Neuronal stem cell (in vitro differentiated cells): ENCODE measurements around the gene SLMAP.
"Not testable (repeated sequence)": the region's sequence is repeated elsewhere in the genome, so short reads cannot be mapped to it uniquely, and the experiment has no call there.

Experiments used
- DNase-seq: peaks from one replicate; pipeline ENCODE4 v3.0.0-alpha.2; 2013; ENCODE audit warnings: low spot score
- H2AFZ ChIP-seq: one replicate; pipeline ENCODE4 v1.6.1; 2013; ENCODE audit warnings: mild to moderate bottlenecking, low read length, inconsistent platforms
- H2AK5ac ChIP-seq: 2 replicates; pipeline ENCODE4 v1.6.1; 2013; ENCODE audit warnings: low read depth, mild to moderate bottlenecking, inconsistent platforms, low read length, moderate library complexity, mixed read lengths
- H2BK120ac ChIP-seq: 2 replicates; pipeline ENCODE4 v1.6.1; 2013; ENCODE audit warnings: low read depth, mild to moderate bottlenecking, inconsistent platforms, low read length, moderate library complexity, mixed read lengths
- H2BK12ac ChIP-seq: one replicate; pipeline ENCODE4 v1.6.1; 2013; ENCODE audit warnings: low read length, inconsistent platforms
- H2BK15ac ChIP-seq: 2 replicates; pipeline ENCODE4 v1.6.1; 2013; ENCODE audit warnings: mild to moderate bottlenecking, low read length, inconsistent platforms, mixed read lengths
- H2BK5ac ChIP-seq: one replicate; pipeline ENCODE4 v1.6.1; 2013; ENCODE audit warnings: inconsistent platforms, mild to moderate bottlenecking, low read length, moderate library complexity
- H3K14ac ChIP-seq: one replicate; pipeline ENCODE4 v1.6.1; 2013; ENCODE audit warnings: low read length, inconsistent platforms
- H3K18ac ChIP-seq: 2 replicates; pipeline ENCODE4 v1.6.1; 2013; ENCODE audit warnings: low read length, inconsistent platforms
- H3K23ac ChIP-seq: 2 replicates; pipeline ENCODE4 v1.6.1; 2013; ENCODE audit warnings: low read depth, mild to moderate bottlenecking, mixed read lengths, low read length, inconsistent platforms; ENCODE audit not compliant: poor library complexity
- H3K27ac ChIP-seq: replicated peaks from 3 replicates; pipeline ENCODE4 v1.5.1; 2013; ENCODE audit warnings: low read length, inconsistent platforms
- H3K27me3 ChIP-seq, 3 experiments: 2 replicates each; pipeline ENCODE4 v1.6.1; 2013; ENCODE audit warnings: low read length in 3 of 3, mild to moderate bottlenecking in 2 of 3, inconsistent platforms in 1 of 3, low read depth in 1 of 3, mixed read lengths in 1 of 3, moderate library complexity in 1 of 3; ENCODE audit not compliant: control insufficient read depth in 3 of 3, insufficient read depth in 3 of 3
- H3K36me3 ChIP-seq, 2 donors: replicated peaks in 1 of 2; 2 replicates each; pipeline ENCODE4 v1.6.1; 2013; ENCODE audit warnings: low read length in 2 of 2; ENCODE audit not compliant: control insufficient read depth in 2 of 2, insufficient read depth in 2 of 2
- H3K4ac ChIP-seq: 2 replicates; pipeline ENCODE4 v1.6.1; 2013; ENCODE audit warnings: inconsistent platforms, mild to moderate bottlenecking, low read length, moderate library complexity
- H3K4me1 ChIP-seq, 2 donors: 1 replicate in 1 of 2; 2 replicates in 1 of 2; pipeline ENCODE4 v1.6.1; 2013; ENCODE audit warnings: low read length in 2 of 2, low read depth in 1 of 2; ENCODE audit not compliant: control insufficient read depth in 2 of 2, insufficient read depth in 1 of 2
- H3K4me2 ChIP-seq: one replicate; pipeline ENCODE4 v1.6.1; 2013; ENCODE audit warnings: mild to moderate bottlenecking, low read length, inconsistent platforms; ENCODE audit not compliant: insufficient read depth, poor library complexity, severe bottlenecking
- H3K4me3 ChIP-seq, 2 donors: 2 replicates each; pipeline ENCODE4 v1.5.1; 2013; ENCODE audit warnings: low read length in 2 of 2, mild to moderate bottlenecking in 2 of 2, inconsistent platforms in 1 of 2, moderate library complexity in 1 of 2
- H3K79me1 ChIP-seq: one replicate; pipeline ENCODE4 v1.6.1; 2013; ENCODE audit warnings: low read depth, mild to moderate bottlenecking, inconsistent platforms, low read length, moderate library complexity
- H3K9ac ChIP-seq: one replicate; pipeline ENCODE4 v1.6.1; 2013; ENCODE audit warnings: mild to moderate bottlenecking, low read depth, low read length, inconsistent platforms; ENCODE audit not compliant: poor library complexity
- H3K9me3 ChIP-seq, 2 donors: replicated peaks in 1 of 2; 2 replicates each; pipeline versions ENCODE3 to v1.6.1; 2013; ENCODE audit warnings: low read length in 2 of 2, mild to moderate bottlenecking in 2 of 2, inconsistent platforms in 1 of 2, low read depth in 1 of 2, mixed read lengths in 1 of 2, moderate library complexity in 1 of 2; ENCODE audit not compliant: control insufficient read depth in 2 of 2, insufficient read depth in 1 of 2
- H4K8ac ChIP-seq: one replicate; pipeline ENCODE4 v1.6.1; 2013; ENCODE audit warnings: low read depth, mild to moderate bottlenecking, inconsistent platforms, low read length, moderate library complexity
- H4K91ac ChIP-seq: one replicate; pipeline ENCODE4 v1.6.1; 2013; ENCODE audit warnings: low read length, low read depth, mild to moderate bottlenecking, inconsistent platforms; ENCODE audit not compliant: poor library complexity
- WGBS, 2 donors: extraction: QIAGEN DNeasy Blood & Tissue Kit; methylation state at CpG; one replicate each; pipeline ENCODE4 v1.1.7; 2013; ENCODE audit warnings: missing lambda C conversion rate in 2 of 2, mixed read lengths in 1 of 2; ENCODE audit not compliant: insufficient read length in 2 of 2, insufficient replicate concordance in 1 of 2; ENCODE audit errors: extremely low coverage in 2 of 2; 5-methylcytosine and 5-hydroxymethylcytosine counted together

Gene SLMAP

GRCh38 chr3:57805674-57806073 is 49.6 kb downstream of the SLMAP start:
- Histone ChIP-seq H2BK15ac (no peak overlapping the region), H3K79me1 (peaks cover 8% of the 10 kb centered on the region), H3K4me2 (no peak overlapping the region), H3K36me3 (no peaks in the 10 kb centered on the region), H3K18ac (no peak overlapping the region), H3K27ac (no peak overlapping the region), H3K4me3 (no peak overlapping the region), H3K23ac (no peak overlapping the region), H3K4ac (no peak overlapping the region), H3K4me1 (no peaks in the 10 kb centered on the region), H2BK12ac (no peak overlapping the region), H4K8ac (no peak overlapping the region), H2AFZ (no peak overlapping the region), H3K27me3 (no peaks in the 10 kb centered on the region), H2AK5ac (no peak overlapping the region), H3K14ac (no peak overlapping the region), H2BK120ac (no peak overlapping the region), H4K91ac (no peak overlapping the region), H3K9ac (no peak overlapping the region), H3K9me3 (no peaks in the 10 kb centered on the region), H2BK5ac (no peak overlapping the region)
- no CpG with 5 or more reads among the region's 1 CpG for WGBS, 2 donors
- DNase-seq: no peak

DNA sequence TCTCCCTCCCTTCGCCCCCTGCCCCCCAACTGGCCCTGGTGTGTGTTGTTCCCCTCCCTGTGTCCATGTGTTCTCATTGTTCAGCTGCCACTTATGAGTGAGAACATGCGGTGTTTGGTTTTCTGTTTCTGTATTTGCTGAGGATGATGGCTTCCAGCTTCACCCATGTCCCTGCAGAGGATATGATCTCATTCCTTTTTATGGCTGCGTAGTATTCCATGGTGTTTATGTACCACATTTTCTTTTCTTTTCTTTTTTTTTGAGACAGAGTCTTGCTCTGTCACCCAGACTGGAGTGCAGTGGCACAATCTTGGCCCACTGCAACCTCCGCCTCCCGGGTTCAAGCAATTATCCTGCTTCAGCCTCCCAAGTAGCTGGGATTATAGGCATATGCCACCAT is 50.1 kb downstream of the SLMAP start:
- not testable (repeated sequence) for H4K8ac ChIP-seq, H2AFZ ChIP-seq, H3K9ac ChIP-seq, H4K91ac ChIP-seq, H2BK12ac ChIP-seq, H2AK5ac ChIP-seq, H3K79me1 ChIP-seq, H3K18ac ChIP-seq, H3K14ac ChIP-seq, H3K4me2 ChIP-seq, H3K27ac ChIP-seq, H3K9me3 ChIP-seq, H2BK15ac ChIP-seq, H2BK5ac ChIP-seq, H3K36me3 ChIP-seq, H3K4ac ChIP-seq, H3K27me3 ChIP-seq, H3K4me1 ChIP-seq, H2BK120ac ChIP-seq, DNase-seq, H3K23ac ChIP-seq, H3K4me3 ChIP-seq
- no CpG with 5 or more reads among the region's 5 CpGs for WGBS, 2 donors

DNA sequence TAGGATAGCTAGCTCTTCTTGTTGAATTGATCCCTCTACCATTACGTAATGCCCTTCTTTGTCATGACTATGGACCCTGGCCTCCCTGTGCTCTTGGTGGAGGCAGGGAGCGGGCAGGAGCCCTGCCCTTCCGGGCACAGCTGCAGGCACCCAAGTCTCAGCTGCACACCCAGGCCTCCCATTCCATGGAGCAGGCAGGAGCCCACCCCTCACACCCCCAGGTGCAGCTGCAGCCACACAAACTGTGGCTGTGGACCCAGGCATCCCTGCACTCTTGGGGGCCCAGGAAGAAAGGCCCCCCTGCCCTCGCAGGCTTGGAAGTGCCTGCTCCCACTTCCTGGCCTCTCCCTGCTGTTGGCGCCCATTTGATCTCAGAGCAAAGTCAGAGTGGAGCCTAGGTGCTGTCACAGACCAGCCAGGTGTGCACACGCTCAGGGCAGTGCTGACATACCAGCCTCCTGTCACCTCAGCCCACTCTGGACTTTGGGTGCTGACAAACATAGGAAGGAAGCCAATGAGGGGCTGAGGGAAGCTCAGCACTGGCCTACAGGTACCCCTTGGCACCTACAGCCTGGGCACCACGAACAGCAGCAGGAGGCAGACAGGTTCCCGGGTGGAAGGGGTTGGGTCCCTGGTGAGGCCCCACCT is 53.0 kb downstream of the SLMAP start:
- Histone ChIP-seq H3K27ac (no peak overlapping the region), H2BK5ac (no peak overlapping the region), H2AFZ (no peak overlapping the region), H3K9ac (peak overlapping the region; percentile 34), H2BK12ac (no peak overlapping the region), H3K27me3 (no peaks in the 10 kb centered on the region), H2BK120ac (no peak overlapping the region), H2AK5ac (no peak overlapping the region), H3K79me1 (peaks cover 8% of the 10 kb centered on the region), H3K4ac (no peak overlapping the region), H3K18ac (peak overlapping the region; percentile 66), H3K4me3 (no peak overlapping the region), H3K9me3 (peaks cover 0 to 4% of the 10 kb centered on the region in 2 donors), H4K8ac (no peak overlapping the region), H2BK15ac (no peak overlapping the region), H3K14ac (peak overlapping the region; percentile 47), H4K91ac (no peak overlapping the region), H3K4me1 (no peaks in the 10 kb centered on the region), H3K4me2 (no peak overlapping the region), H3K23ac (peak overlapping the region; percentile 85), H3K36me3 (no peaks in the 10 kb centered on the region)
- DNase-seq: no peak
- no CpG with 5 or more reads among the region's 8 CpGs for WGBS, 2 donors

GRCh38 chr3:57809609-57809968 is 53.5 kb downstream of the SLMAP start:
- no peak overlapping the region for H3K14ac ChIP-seq
- DNase-seq: no peak
- no peak overlapping the region for H3K9ac ChIP-seq
- no peak overlapping the region for H2AK5ac ChIP-seq
- H4K91ac ChIP-seq: no peak overlapping the region
- no peaks in the 10 kb centered on the region for H3K27me3 ChIP-seq
- H3K4me3 ChIP-seq: no peak overlapping the region
- no peaks in the 10 kb centered on the region for H3K4me1 ChIP-seq
- no peak overlapping the region for H2BK5ac ChIP-seq
- H3K79me1 ChIP-seq: peaks cover 8% of the 10 kb centered on the region
- no CpG with 5 or more reads among the region's 5 CpGs for WGBS, 2 donors
- H3K36me3 ChIP-seq: no peaks in the 10 kb centered on the region
- no peak overlapping the region for H2BK12ac ChIP-seq
- no peak overlapping the region for H3K27ac ChIP-seq
- no peak overlapping the region for H2AFZ ChIP-seq
- no peak overlapping the region for H3K4ac ChIP-seq
- no peak overlapping the region for H4K8ac ChIP-seq
- peak overlapping the region; percentile 85 for H3K23ac ChIP-seq
- H3K9me3 ChIP-seq: peaks cover 0 to 4% of the 10 kb centered on the region in 2 donors
- H2BK120ac ChIP-seq: no peak overlapping the region
- no peak overlapping the region for H3K18ac ChIP-seq
- H3K4me2 ChIP-seq: no peak overlapping the region
- H2BK15ac ChIP-seq: no peak overlapping the region
